ENCODE results near the gene CLEC16A. TPM values are rescaled to one million over a fixed set of nuclear protein-coding genes. Genes with fewer than 3 reads are reported as not detected.

Gene CLEC16A
- total RNA-seq, 4 donors from 2014 or later: 29.5 to 58.8 (median 48.4) TPM

GRCh38 chr16:11020388-11020787, 76.0 kb downstream of the CLEC16A start:
- H3K4me3 ChIP-seq (replicated peaks in 1 of 3): no peak overlapping the region
- intact Hi-C loops (cut with DNase I): no loop called here
- peaks cover under 1 to 7% of the 10 kb centered on the region in 2 donors for H3K36me3 ChIP-seq
- TF ChIP-seq, protein P1, sequence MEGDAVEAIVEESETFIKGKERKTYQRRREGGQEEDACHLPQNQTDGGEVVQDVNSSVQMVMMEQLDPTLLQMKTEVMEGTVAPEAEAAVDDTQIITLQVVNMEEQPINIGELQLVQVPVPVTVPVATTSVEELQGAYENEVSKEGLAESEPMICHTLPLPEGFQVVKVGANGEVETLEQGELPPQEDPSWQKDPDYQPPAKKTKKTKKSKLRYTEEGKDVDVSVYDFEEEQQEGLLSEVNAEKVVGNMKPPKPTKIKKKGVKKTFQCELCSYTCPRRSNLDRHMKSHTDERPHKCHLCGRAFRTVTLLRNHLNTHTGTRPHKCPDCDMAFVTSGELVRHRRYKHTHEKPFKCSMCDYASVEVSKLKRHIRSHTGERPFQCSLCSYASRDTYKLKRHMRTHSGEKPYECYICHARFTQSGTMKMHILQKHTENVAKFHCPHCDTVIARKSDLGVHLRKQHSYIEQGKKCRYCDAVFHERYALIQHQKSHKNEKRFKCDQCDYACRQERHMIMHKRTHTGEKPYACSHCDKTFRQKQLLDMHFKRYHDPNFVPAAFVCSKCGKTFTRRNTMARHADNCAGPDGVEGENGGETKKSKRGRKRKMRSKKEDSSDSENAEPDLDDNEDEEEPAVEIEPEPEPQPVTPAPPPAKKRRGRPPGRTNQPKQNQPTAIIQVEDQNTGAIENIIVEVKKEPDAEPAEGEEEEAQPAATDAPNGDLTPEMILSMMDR (IDR thresholded peaks at IDR 0.05): no peak
- no peak for TF ChIP-seq POLR2A (IDR thresholded peaks at IDR 0.05)
- no peak overlapping the region for H3K27ac ChIP-seq
- WGBS, 2 donors: 94 to 98% methylated on average over 4 of the region's 4 CpGs
- no peak for DNase-seq
- no peaks in the 10 kb centered on the region for H3K9me3 ChIP-seq
- no peaks in the 10 kb centered on the region for H3K27me3 ChIP-seq
- H3K4me1 ChIP-seq: peaks cover 0 to 4% of the 10 kb centered on the region in 2 donors

DNA sequence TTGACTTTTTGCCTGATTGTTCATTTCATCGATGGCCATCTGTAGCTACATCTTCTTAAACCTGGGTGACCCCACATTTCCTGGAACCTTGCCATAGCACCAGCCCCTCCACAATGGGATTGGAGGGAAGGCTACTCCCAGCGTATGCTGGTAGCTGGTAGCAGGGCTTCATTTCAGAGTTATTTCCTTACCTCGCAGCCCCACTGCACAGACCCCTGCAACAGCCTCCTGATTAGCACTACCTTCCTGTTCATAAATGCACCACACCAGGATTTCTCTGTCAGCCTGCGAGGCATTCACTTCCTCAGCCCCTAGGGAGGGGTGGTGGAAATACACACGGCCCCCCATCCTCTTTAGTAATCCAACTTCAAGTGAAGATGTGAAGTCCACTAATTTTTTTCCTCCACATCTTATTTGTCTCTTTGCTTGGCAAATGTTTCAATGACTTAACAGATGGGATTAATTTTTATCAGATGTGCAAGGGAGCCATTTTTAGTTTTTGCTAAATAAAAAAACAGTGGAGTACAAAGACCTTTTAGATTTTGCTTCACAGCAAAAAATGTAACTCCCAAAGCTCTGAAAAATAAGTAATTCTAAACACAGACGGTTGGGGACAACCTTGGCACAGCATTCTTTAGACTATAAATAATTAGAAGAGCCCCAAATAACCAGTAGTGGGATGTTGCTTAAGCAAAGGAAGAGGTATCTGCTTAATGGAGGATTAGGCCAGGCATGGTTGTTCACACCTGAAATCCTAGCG, 76.6 kb downstream of the CLEC16A start:
- peaks cover 7 to 10% of the 10 kb centered on the region in 2 donors for H3K36me3 ChIP-seq
- H3K9me3 ChIP-seq: no peaks in the 10 kb centered on the region
- no peaks in the 10 kb centered on the region for H3K27me3 ChIP-seq
- no peak for DNase-seq
- no peak overlapping the region for H3K4me3 ChIP-seq (replicated peaks in 1 of 3)
- WGBS, 2 donors: 77 to 80% methylated on average over 7 of the region's 7 CpGs
- no peak for TF ChIP-seq POLR2A (IDR thresholded peaks at IDR 0.05)
- TF ChIP-seq, protein P1 (IDR thresholded peaks at IDR 0.05): no peak
- H3K27ac ChIP-seq: no peak overlapping the region
- peaks cover 0 to 4% of the 10 kb centered on the region in 2 donors for H3K4me1 ChIP-seq
- intact Hi-C loops (cut with DNase I): no loop called here

DNA sequence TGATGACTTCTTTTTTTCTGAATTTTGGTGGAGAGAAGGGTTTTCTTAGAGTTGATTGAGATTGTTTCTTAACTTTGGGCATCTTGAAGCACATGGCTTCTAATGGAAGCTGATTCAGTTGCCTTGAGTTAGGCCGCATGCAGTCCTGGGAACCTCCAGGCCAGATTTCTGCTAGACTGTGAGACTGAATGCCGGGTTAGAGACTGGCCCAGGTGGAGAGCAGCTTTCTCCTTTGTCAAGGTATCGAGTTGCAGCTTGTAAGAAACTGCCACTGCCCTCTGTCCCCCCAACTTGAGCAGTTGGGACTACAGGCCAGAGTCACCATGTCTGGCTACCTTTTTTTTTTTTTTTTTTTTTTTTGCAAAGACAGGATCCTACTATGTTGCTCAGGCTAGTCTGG, 77.6 kb downstream of the CLEC16A start:
- Histone ChIP-seq H3K36me3 (peaks cover 10 to 17% of the 10 kb centered on the region in 2 donors), H3K27ac (no peak overlapping the region), H3K4me1 (peaks cover 0 to 2% of the 10 kb centered on the region in 2 donors), H3K4me3 (replicated peaks in 1 of 3) (no peak overlapping the region), H3K9me3 (no peaks in the 10 kb centered on the region), H3K27me3 (no peaks in the 10 kb centered on the region)
- intact Hi-C loops (cut with DNase I): no loop called here
- no peak for DNase-seq
- 93 to 94% methylated on average over 3 of the region's 3 CpGs for WGBS, 2 donors
- no peak for TF ChIP-seq POLR2A (IDR thresholded peaks at IDR 0.05)
- TF ChIP-seq, protein P1 (IDR thresholded peaks at IDR 0.05): no peak

- Histone ChIP-seq H3K4me3 (replicated peaks in 1 of 3) (no peak overlapping the region), H3K9me3 (no peaks in the 10 kb centered on the region), H3K27me3 (no peaks in the 10 kb centered on the region), H3K36me3 (peaks cover 10 to 20% of the 10 kb centered on the region in 2 donors), H3K4me1 (no peaks in the 10 kb centered on the region), H3K27ac (no peak overlapping the region)
- intact Hi-C loops (cut with DNase I): no loop called here
- TF ChIP-seq POLR2A (IDR thresholded peaks at IDR 0.05): no peak
- TF ChIP-seq, protein P1 (IDR thresholded peaks at IDR 0.05): no peak
- DNase-seq: no peak
- 91 to 96% methylated on average over 3 of the region's 3 CpGs for WGBS, 2 donors
Measured at GRCh38 chr16:11023262-11024039, 79.1 kb downstream of the CLEC16A start.

All from thyroid gland (tissue), 4 donors.